Activated CD8-positive, alpha-beta T cell treated with anti-CD3 and anti-CD28 coated beads for 36 hours (primary cell): ENCODE results near the gene GNAT1. TPM values are rescaled to one million over a fixed set of nuclear protein-coding genes. Genes with fewer than 3 reads are reported as not detected.

Source experiments
- ATAC-seq: fragments of 200-7000 bp; cut with Tn5 transposase; one replicate; pipeline ENCODE4 v1.10.0; 2021; ENCODE audit warnings: mild to moderate bottlenecking, moderate library complexity
- CTCF ChIA-PET: fragments of 350-600 bp; sonication (Branson Sonifier 250); formaldehyde crosslinking; loops from one replicate; lab custom pipeline; 2021; ENCODE audit warnings: antibody characterized with exemption; lab: Charles Lee
- POLR2A ChIA-PET: fragments of 350-600 bp; sonication (Branson Sonifier 250); formaldehyde crosslinking; loops from one replicate; lab custom pipeline; 2021; ENCODE audit warnings: antibody characterized with exemption; lab: Charles Lee
- DNase-seq: peaks from one replicate; pipeline ENCODE4 v3.0.0-alpha.2; 2020
- H3K27ac Mint-ChIP-seq: one replicate; pipeline ENCODE4 v1.8.0; 2021; ENCODE audit warnings: mild to moderate bottlenecking, mixed read lengths
- H3K27me3 Mint-ChIP-seq: one replicate; pipeline ENCODE4 v1.8.0; 2021; ENCODE audit warnings: mixed read lengths
- H3K36me3 Mint-ChIP-seq: one replicate; pipeline ENCODE4 v1.8.0; 2021; ENCODE audit warnings: low read depth, mixed read lengths
- H3K4me1 Mint-ChIP-seq: one replicate; pipeline ENCODE4 v1.8.0; 2021; ENCODE audit warnings: low read depth, mixed read lengths
- H3K4me3 Mint-ChIP-seq: one replicate; pipeline ENCODE4 v1.8.0; 2021; ENCODE audit warnings: mild to moderate bottlenecking, moderate library complexity, mixed read lengths
- H3K9me3 Mint-ChIP-seq: one replicate; pipeline ENCODE4 v1.8.0; 2021; ENCODE audit warnings: mixed read lengths
- intact Hi-C: fragments of 100-400 bp; cut with micrococcal nuclease; formaldehyde crosslinking; loops from one replicate; pipeline ENCODE4 v1.10.0; 2022
- total RNA-seq, 2 experiments: library from RNA; stranded (reverse); gene quantifications; one replicate each; pipeline ENCODE4 v1.2.3, GENCODE V29; 2021
- TF ChIP-seq, protein P1 (sequence below): fragments of 200-600 bp; IDR thresholded peaks from one replicate; pipeline ENCODE4 v1.8.0; 2022; ENCODE audit warnings: antibody characterized with exemption, mild to moderate bottlenecking

Gene GNAT1
- total RNA-seq, 2 experiments from 2014 or later, result 0.11 to 0.23 TPM

- TF ChIP-seq, protein P1, sequence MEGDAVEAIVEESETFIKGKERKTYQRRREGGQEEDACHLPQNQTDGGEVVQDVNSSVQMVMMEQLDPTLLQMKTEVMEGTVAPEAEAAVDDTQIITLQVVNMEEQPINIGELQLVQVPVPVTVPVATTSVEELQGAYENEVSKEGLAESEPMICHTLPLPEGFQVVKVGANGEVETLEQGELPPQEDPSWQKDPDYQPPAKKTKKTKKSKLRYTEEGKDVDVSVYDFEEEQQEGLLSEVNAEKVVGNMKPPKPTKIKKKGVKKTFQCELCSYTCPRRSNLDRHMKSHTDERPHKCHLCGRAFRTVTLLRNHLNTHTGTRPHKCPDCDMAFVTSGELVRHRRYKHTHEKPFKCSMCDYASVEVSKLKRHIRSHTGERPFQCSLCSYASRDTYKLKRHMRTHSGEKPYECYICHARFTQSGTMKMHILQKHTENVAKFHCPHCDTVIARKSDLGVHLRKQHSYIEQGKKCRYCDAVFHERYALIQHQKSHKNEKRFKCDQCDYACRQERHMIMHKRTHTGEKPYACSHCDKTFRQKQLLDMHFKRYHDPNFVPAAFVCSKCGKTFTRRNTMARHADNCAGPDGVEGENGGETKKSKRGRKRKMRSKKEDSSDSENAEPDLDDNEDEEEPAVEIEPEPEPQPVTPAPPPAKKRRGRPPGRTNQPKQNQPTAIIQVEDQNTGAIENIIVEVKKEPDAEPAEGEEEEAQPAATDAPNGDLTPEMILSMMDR, result no peak
- intact Hi-C loops, result no loop called here
- ChIA-PET POLR2A (interaction anchor here (0.7 to 1.3 kb wide), 3 partner anchors 13 to 310 kb away, joined by 3 to 4 read pairs (median 3); no protein-coding TSS in a partner anchor), CTCF (interaction anchor here (0.9 to 14.8 kb wide), 5 partner anchors 10 to 42 kb away, joined by 3 to 239 read pairs (median 3); partner anchors contain the start of gene GNAT1)
- Mint-ChIP-seq H3K36me3 (peaks cover 12% of the 10 kb centered on the region), H3K9me3 (no peaks in the 10 kb centered on the region), H3K27me3 (no peaks in the 10 kb centered on the region), H3K4me1 (peaks cover 13% of the 10 kb centered on the region), H3K4me3 (no peak overlapping the region), H3K27ac (no peak overlapping the region)
- no peak for ATAC-seq
- DNase-seq, result no peak
These were observed 41.8 kb downstream of the GNAT1 start for GRCh38 chr3:50233176-50233575.

DNA sequence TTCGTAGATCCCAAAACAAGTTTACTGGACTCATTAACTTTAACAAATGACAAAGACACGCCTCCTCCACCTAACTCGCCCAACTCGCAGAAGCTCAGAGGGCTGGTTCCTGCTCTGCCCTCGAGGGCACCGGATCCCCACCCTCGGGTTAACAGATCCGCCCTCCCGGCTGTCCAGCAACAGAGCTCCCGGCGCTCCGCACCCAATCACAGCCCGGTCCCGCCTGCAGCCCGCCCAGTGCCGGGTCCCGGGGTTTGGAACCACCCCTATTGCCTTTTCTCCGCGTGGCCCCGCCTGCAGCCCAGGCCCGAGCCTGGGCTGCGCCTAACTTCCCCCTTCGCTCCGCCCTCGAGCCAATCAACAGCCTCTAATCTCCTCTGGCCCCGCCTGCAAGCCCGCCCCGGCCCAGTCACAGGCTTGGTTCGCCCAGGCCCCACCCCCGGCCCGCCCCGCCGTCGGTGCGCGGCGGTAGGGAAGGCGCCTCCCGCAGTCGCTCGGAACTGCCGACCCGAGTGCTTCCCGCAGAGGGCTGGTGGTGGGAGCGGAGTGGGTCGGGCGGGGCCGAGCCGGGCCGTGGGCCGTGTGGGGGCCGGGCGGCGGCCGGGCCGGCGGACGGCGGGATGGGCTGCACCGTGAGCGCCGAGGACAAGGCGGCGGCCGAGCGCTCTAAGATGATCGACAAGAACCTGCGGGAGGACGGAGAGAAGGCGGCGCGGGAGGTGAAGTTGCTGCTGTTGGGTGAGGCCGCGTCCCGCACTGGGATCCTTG is 44.5 kb downstream of the GNAT1 start, which contains the start of gene GNAI2:
GNAI2 (plus strand) TSS at position 489 of the 768 bp plus-strand sequence; CDS start at position 621, 132 bp downstream.
- intact Hi-C loops, result no loop called here
- Mint-ChIP-seq H3K36me3 (peaks cover 18% of the 10 kb centered on the region), H3K4me3 (peak within 1 kb of the TSS; percentile 91), H3K27ac (peak within 1 kb of the TSS; percentile 95), H3K27me3 (no peaks in the 10 kb centered on the region), H3K9me3 (no peaks in the 10 kb centered on the region), H3K4me1 (peaks cover 31% of the 10 kb centered on the region)
- ATAC-seq, result peak; percentile 91
- ChIA-PET POLR2A (interaction anchor here (1.2 to 4.2 kb wide), 7 partner anchors 9 to 100 kb away, joined by 3 to 29 read pairs (median 3); partner anchors contain the start of genes HYAL3 and NAA80), CTCF (interaction anchor here (0.6 to 14.8 kb wide), 15 partner anchors 8 to 142 kb away, joined by 3 to 239 read pairs (median 4); partner anchors contain the start of gene IFRD2)
- DNase-seq, result peak; percentile 99
- TF ChIP-seq, protein P1, result no peak

DNA sequence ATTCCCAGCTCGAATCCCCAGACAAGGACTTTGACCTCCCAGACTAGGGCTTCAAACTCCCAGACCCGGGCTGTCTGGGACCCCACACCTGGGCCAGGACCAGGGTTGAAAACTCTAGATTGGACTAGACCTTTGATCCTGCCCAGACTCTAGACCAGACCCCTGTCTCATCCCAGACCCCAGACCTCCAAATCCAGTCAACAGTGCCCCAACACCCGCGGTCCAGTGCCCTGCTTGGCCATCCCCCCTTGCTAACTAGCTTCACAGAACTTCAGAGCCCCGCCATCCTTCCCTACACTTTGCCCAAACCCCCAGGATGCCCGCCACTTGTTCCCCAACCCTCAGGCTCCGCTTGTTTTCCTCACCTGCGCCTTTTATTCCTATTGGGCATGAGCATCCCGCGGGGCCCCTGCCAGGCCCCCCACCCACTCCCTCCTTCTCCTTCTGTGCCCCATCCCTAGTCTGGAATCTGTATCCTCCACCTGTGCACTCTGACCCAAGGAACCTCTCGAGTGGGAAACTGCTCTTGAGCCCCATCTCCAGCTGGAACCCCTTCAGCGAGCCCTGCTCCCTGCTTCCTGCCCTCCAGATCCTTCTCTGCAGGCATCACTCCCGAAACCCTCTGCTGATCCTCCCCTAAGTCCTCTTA is 45.2 kb downstream of the GNAT1 start:
- Mint-ChIP-seq H3K4me1 (peaks cover 38% of the 10 kb centered on the region), H3K27me3 (no peaks in the 10 kb centered on the region), H3K4me3 (peak overlapping the region; percentile 91), H3K9me3 (no peaks in the 10 kb centered on the region), H3K27ac (peak overlapping the region; percentile 95), H3K36me3 (peaks cover 21% of the 10 kb centered on the region)
- TF ChIP-seq, protein P1, result no peak
- intact Hi-C loops, result no loop called here
- ATAC-seq, result no peak
- ChIA-PET CTCF (interaction anchor here (1.5 to 14.8 kb wide), 5 partner anchors 7 to 30 kb away, joined by 3 to 239 read pairs (median 7); no protein-coding TSS in a partner anchor), POLR2A (interaction anchor here (0.7 to 4.2 kb wide), 7 partner anchors 9 to 105 kb away, joined by 3 to 29 read pairs (median 3); partner anchors contain the start of genes HYAL3 and NAA80)
- DNase-seq, result peak; percentile 16

DNA sequence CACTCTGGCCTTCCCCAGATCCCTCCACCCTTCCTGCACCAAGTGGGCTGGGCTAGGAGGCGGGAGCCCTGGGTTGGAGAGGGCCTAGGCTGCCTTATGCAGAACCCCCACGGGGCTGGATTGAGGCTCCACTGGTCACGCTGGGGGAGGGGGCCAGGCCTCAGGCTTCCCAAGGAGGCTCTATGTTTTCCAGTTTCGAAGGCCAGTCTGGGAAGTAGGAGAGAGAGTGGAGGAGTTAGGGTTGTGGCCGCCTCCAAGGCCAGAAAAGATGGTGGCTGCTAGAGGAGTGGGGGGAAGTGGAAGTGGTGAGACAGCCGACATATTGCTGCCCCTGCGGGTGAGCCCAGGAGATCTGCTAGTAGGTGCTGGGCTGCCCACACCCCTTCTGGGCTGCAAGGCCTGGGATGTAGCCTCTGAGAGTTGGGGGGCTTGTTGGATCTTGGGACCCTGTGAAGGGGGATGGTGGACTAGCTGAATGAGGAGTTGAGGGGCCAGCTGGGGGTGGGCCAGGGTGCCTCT is 45.8 kb downstream of the GNAT1 start:
- Mint-ChIP-seq H3K4me3 (peak overlapping the region; percentile 91), H3K36me3 (peaks cover 21% of the 10 kb centered on the region)

More for the DNA sequence above, 45.8 kb downstream of the GNAT1 start:
- ATAC-seq (no peak), DNase-seq (peak; percentile 62)
- Mint-ChIP-seq H3K27ac (peak overlapping the region; percentile 95), H3K4me1 (peaks cover 43% of the 10 kb centered on the region), H3K9me3 (no peaks in the 10 kb centered on the region), H3K27me3 (no peaks in the 10 kb centered on the region)
- intact Hi-C loops, result no loop called here
- CTCF ChIA-PET, result interaction anchor here (0.8 to 14.8 kb wide), 5 partner anchors 6 to 43 kb away, joined by 3 to 239 read pairs (median 4); no protein-coding TSS in a partner anchor
- TF ChIP-seq, protein P1, result no peak
- POLR2A ChIA-PET, result interaction anchor here (0.7 to 4.2 kb wide), 9 partner anchors 10 to 122 kb away, joined by 3 to 29 read pairs (median 3); partner anchors contain the start of genes HYAL3 and NAA80
